OCI-LY3 (cell line): ENCODE measurements around the gene ADAM11.

Experiments
- EZH2phosphoT487 ChIP-seq: fragments of 200-600 bp; shearing (Covaris generic); IDR thresholded peaks from 2 replicates; pipeline ENCODE4 v1.6.1; 2018; ENCODE audit warnings: antibody characterized with exemption, mixed run types, low read depth
- TF ChIP-seq, protein P1 (sequence below): fragments of 200-600, 300-600 bp; sonication (generic); IDR thresholded peaks from 2 replicates; pipeline ENCODE4 v1.5.1; 2014; ENCODE audit warnings: antibody characterized with exemption, low read length, low read depth

DNA sequence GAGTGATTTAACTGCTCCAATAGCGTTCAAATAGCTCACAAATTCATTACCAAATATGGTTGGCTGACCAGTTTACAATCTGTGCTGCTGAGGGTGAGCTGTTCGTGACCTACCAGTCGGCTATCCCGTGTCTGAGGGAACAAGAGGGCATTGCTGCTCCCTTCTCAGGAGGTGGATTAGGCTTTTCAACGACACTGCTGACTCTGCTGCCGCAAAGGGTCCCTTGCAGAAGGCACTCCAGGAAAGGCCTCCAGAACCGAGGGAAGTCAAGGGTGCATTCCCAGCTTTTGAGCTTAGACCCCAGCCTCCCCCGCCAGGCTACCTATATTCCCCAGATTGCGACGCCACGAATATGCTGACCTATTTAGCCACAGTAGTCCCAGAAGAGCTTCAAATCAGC, 39.0 kb downstream of the ADAM11 start:
- TF ChIP-seq, protein P1, sequence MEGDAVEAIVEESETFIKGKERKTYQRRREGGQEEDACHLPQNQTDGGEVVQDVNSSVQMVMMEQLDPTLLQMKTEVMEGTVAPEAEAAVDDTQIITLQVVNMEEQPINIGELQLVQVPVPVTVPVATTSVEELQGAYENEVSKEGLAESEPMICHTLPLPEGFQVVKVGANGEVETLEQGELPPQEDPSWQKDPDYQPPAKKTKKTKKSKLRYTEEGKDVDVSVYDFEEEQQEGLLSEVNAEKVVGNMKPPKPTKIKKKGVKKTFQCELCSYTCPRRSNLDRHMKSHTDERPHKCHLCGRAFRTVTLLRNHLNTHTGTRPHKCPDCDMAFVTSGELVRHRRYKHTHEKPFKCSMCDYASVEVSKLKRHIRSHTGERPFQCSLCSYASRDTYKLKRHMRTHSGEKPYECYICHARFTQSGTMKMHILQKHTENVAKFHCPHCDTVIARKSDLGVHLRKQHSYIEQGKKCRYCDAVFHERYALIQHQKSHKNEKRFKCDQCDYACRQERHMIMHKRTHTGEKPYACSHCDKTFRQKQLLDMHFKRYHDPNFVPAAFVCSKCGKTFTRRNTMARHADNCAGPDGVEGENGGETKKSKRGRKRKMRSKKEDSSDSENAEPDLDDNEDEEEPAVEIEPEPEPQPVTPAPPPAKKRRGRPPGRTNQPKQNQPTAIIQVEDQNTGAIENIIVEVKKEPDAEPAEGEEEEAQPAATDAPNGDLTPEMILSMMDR: no peak
- TF ChIP-seq EZH2phosphoT487: no peak
